ENCODE results near the gene GIT1. TPM values are rescaled to one million over a fixed set of nuclear protein-coding genes. Genes with fewer than 3 reads are reported as not detected.

Gene GIT1
- total RNA-seq, 1 donor from 2014 or later: 66.7 TPM

DNA sequence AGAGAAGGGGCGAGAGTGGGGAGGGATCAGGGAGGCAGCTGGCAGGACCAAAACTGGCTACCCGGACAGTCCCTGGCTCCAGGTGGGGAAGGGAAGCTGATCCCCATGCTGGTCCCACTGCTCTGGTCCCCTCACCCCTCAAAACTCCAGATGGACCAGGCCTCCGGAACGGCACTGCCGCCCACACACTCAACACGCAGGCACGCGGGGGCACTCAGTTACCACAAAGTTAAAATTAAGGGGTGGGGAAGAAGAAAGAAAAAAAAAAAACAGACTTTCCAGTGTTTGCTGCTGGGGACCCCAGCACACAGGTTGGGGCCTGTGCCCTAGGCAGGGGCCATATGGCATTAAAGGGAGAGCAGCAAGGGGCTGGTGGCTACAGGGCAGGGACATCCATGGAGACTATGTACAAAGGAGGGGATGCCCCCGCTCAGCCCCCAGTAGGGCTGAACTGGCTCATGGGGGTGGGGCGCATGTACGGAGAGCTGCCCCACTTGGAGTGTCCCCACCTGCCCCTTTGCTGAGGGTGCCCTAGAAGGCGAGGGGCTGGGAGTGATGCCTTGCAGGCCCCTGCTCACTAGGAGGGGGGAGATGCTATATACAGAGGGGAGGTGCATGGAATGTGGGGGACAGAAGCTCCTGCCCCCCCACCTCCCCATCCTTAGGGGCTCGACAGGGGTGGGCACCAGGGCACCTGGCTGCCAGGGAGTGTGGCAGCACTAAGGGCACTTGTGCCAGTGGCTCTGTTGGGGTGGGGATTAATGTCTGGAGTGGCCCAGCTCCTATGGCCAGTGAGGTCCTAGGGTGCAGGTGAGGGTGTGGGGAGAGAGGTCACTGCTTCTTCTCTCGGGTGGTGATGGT is 15.3 kb downstream of the GIT1 start:
- peak; percentile 62 for DNase-seq (ENCODE audit: extremely low spot score, unreplicated experiment)
- Mint-ChIP-seq H3K4me3 (no peak overlapping the region), H3K4me1 (ENCODE audit: unreplicated experiment) (peaks cover 7% of the 10 kb centered on the region), H3K27ac (peak overlapping the region; percentile 50), H3K36me3 (peaks cover 6% of the 10 kb centered on the region), H3K27me3 (peaks cover 2% of the 10 kb centered on the region), H3K9me3 (no peaks in the 10 kb centered on the region)
- TF ChIP-seq, protein P1, sequence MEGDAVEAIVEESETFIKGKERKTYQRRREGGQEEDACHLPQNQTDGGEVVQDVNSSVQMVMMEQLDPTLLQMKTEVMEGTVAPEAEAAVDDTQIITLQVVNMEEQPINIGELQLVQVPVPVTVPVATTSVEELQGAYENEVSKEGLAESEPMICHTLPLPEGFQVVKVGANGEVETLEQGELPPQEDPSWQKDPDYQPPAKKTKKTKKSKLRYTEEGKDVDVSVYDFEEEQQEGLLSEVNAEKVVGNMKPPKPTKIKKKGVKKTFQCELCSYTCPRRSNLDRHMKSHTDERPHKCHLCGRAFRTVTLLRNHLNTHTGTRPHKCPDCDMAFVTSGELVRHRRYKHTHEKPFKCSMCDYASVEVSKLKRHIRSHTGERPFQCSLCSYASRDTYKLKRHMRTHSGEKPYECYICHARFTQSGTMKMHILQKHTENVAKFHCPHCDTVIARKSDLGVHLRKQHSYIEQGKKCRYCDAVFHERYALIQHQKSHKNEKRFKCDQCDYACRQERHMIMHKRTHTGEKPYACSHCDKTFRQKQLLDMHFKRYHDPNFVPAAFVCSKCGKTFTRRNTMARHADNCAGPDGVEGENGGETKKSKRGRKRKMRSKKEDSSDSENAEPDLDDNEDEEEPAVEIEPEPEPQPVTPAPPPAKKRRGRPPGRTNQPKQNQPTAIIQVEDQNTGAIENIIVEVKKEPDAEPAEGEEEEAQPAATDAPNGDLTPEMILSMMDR (conservative IDR thresholded peaks at IDR 0.05): no peak

DNA sequence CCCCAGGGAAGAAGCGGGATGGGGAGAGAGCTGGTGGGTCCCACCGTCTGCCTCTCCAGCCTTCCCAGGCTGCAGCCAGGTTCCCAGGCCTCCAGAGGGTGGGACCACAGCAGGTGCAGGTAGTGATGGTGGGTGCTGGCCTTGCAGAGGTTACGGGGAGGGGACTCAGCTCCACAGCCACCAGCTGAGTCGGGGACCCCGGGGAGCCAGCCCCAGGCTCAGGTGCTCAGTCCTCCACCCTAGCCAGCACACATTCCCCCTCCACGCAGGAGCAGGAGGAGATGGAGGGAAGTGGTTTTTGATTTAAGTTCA is 15.9 kb downstream of the GIT1 start:
- Mint-ChIP-seq H3K9me3 (no peaks in the 10 kb centered on the region), H3K4me3 (no peak overlapping the region), H3K4me1 (ENCODE audit: unreplicated experiment) (peaks cover 7% of the 10 kb centered on the region), H3K27me3 (peaks cover 3% of the 10 kb centered on the region), H3K36me3 (peaks cover 6% of the 10 kb centered on the region), H3K27ac (no peak overlapping the region)
- DNase-seq (ENCODE audit: extremely low spot score, unreplicated experiment): peak; percentile 64
- TF ChIP-seq, protein P1 (conservative IDR thresholded peaks at IDR 0.05): no peak

DNA sequence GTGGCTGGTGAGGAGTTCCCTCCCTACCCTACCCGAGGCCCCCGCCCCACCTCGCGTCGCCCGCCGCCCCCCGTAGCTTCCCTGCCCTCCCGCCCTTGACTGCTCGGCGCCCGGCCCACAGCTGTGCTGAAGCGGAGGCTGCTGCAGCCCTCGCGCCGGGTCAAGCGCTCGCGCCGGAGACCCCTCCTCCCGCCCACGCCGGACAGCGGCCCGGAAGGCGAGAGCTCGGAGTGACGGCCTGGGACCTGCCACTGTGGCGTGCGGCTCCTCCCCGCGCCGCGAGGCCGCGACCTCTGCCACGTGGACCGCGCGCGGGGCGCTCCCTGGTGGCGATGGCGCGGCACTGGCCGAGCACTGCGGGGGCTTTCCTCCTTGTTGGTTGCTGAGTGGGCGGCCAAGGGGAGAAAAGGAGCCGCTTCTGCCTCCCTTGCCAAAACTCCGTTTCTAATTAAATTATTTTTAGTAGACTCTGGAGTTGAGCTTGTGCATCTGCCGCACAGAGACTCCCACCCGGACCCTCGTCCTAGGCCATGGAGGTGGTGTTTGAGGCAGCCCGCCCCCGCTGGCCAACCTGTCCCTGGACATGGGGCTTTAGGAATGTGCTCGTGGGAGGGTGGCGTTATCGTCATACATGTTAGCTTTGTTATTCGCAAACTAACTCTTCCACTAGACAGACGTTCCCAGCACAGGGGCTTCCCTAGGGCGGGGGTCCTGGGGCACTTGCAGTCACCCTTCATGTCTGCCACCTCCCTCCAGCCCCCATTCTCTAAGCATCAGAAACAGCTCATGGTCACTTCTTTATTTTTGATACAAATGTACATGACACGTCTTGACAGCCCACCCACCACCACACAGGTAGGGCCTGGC is 16.5 kb downstream of the GIT1 start:
- peaks cover 6% of the 10 kb centered on the region for H3K36me3 Mint-ChIP-seq
- H3K4me3 Mint-ChIP-seq: no peak overlapping the region
- no peaks in the 10 kb centered on the region for H3K9me3 Mint-ChIP-seq
- TF ChIP-seq, protein P1 (conservative IDR thresholded peaks at IDR 0.05): peak; percentile 84
- H3K27ac Mint-ChIP-seq: peak overlapping the region; percentile 48
- peaks cover 7% of the 10 kb centered on the region for H3K4me1 Mint-ChIP-seq (ENCODE audit: unreplicated experiment)
- peaks cover 6% of the 10 kb centered on the region for H3K27me3 Mint-ChIP-seq
- DNase-seq (ENCODE audit: extremely low spot score, unreplicated experiment): peak; percentile 80

DNA sequence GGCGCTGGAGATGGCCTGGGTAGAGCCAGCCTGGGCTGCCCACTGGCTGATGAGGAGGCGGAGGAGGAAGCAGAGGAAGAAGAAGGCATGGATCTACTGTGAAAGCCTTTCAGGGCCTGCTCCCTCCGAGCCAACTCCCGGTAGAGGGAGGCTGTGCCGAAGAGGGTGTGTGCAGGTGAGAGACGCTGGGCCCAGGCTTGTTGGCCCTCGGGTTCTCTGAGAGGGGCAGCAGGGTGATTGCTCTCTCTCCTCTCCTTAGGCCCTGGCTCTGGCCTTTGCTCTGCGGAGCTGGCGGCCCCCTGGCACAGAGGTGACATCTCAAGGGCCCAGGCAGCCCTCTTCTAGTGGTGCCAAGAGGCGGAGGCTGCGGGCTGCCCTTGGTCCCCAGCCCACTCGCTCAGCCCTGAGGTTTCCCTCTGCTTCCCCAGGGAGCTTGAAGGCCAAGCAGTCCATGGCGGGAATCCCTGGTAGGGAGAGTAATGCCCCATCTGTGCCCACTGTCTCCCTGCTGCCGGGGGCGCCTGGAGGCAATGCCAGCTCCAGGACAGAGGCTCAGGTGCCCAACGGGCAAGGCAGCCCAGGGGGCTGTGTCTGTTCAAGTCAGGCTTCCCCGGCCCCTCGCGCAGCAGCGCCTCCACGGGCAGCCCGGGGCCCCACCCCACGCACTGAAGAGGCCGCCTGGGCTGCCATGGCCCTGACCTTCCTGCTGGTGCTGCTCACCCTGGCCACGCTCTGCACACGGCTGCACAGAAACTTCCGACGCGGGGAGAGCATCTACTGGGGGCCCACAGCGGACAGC is 17.4 kb downstream of the GIT1 start:
- TF ChIP-seq, protein P1 (conservative IDR thresholded peaks at IDR 0.05): no peak
- Mint-ChIP-seq H3K9me3 (no peaks in the 10 kb centered on the region), H3K27me3 (peaks cover 6% of the 10 kb centered on the region), H3K36me3 (peaks cover 6% of the 10 kb centered on the region), H3K4me1 (ENCODE audit: unreplicated experiment) (peaks cover 7% of the 10 kb centered on the region), H3K27ac (no peak overlapping the region), H3K4me3 (no peak overlapping the region)
- peak; percentile 65 for DNase-seq (ENCODE audit: extremely low spot score, unreplicated experiment)

DNA sequence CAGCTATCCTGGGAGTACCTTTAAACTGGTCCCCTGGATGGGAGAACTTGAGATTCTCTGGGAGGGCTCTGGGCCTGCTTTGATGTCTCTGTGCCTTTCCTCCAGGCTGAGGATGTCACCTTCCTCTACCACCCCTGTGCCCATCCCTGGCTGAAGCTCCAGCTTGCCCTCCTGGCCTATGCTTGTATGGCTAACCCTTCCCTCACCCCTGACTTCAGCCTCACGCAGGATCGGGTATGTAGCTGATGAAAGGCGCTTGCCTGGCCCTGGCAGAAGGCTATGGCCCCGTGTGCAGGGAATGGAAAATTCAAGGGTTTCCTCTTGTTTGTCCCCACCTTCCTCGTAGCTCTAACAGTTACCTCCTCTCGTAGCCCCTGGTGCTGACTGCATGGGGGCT is 18.0 kb downstream of the GIT1 start:
- DNase-seq (ENCODE audit: extremely low spot score, unreplicated experiment): no peak
- Mint-ChIP-seq H3K27me3 (peaks cover 6% of the 10 kb centered on the region), H3K9me3 (no peaks in the 10 kb centered on the region), H3K36me3 (peaks cover 6% of the 10 kb centered on the region), H3K4me1 (ENCODE audit: unreplicated experiment) (peaks cover 7% of the 10 kb centered on the region), H3K27ac (no peak overlapping the region), H3K4me3 (no peak overlapping the region)
- TF ChIP-seq, protein P1 (conservative IDR thresholded peaks at IDR 0.05): no peak
